Measurements from ENCODE around the gene CDC42EP2.

Gene CDC42EP2

GRCh38 chr11:65304110-65304509 lies 10.6 kb upstream of the CDC42EP2 start:
- Histone ChIP-seq H3K4me1 (ENCODE audit: control insufficient read depth, low read length) (peaks cover 14% of the 10 kb centered on the region), H3K27ac (ENCODE audit: low read depth, low read length) (no peak overlapping the region), H3K4me2 (ENCODE audit: low read length) (no peak overlapping the region), H3K9me2 (replicated peaks; ENCODE audit: control insufficient read depth, low read length) (no peaks in the 10 kb centered on the region), H3K9me3 (ENCODE audit: control insufficient read depth, insufficient read depth, low read length) (no peaks in the 10 kb centered on the region), H3K36me3 (ENCODE audit: control insufficient read depth, low read length) (peaks cover 10% of the 10 kb centered on the region), H4K20me1 (ENCODE audit: control insufficient read depth, insufficient read depth, low read depth, low read length) (no peaks in the 10 kb centered on the region), H3K4me3 (ENCODE audit: low read length) (no peak overlapping the region), H3K79me2 (ENCODE audit: control insufficient read depth, low read length) (no peaks in the 10 kb centered on the region), H3F3A (ENCODE audit: control insufficient read depth, insufficient read depth) (no peaks in the 10 kb centered on the region; the same call in 1 of the 2 replicates), H3K27me3 (ENCODE audit: control insufficient read depth, low read length) (no peaks in the 10 kb centered on the region)
- TF ChIP-seq EZH2phosphoT487 (IDR thresholded peaks at IDR 0.05; ENCODE audit: borderline replicate concordance, low read length) (no peak), CTCF (IDR thresholded peaks at IDR 0.05; ENCODE audit: low read depth, low read length, poor library complexity, severe bottlenecking) (no peak)

- Histone ChIP-seq H3K4me2 (ENCODE audit: low read length) (no peak overlapping the region), H3K4me1 (ENCODE audit: control insufficient read depth, low read length) (peaks cover 15% of the 10 kb centered on the region), H4K20me1 (ENCODE audit: control insufficient read depth, insufficient read depth, low read depth, low read length) (no peaks in the 10 kb centered on the region), H3K9me3 (ENCODE audit: control insufficient read depth, insufficient read depth, low read length) (no peaks in the 10 kb centered on the region), H3K4me3 (ENCODE audit: low read length) (no peak overlapping the region), H3F3A (ENCODE audit: control insufficient read depth, insufficient read depth) (no peaks in the 10 kb centered on the region; the same call in 1 of the 2 replicates), H3K79me2 (ENCODE audit: control insufficient read depth, low read length) (no peaks in the 10 kb centered on the region), H3K36me3 (ENCODE audit: control insufficient read depth, low read length) (peaks cover 5% of the 10 kb centered on the region), H3K9me2 (replicated peaks; ENCODE audit: control insufficient read depth, low read length) (no peaks in the 10 kb centered on the region), H3K27me3 (ENCODE audit: control insufficient read depth, low read length) (no peaks in the 10 kb centered on the region), H3K27ac (ENCODE audit: low read depth, low read length) (no peak overlapping the region)
- TF ChIP-seq EZH2phosphoT487 (IDR thresholded peaks at IDR 0.05; ENCODE audit: borderline replicate concordance, low read length) (no peak), CTCF (IDR thresholded peaks at IDR 0.05; ENCODE audit: low read depth, low read length, poor library complexity, severe bottlenecking) (no peak)
Measured at GRCh38 chr11:65304613-65305012, 10.1 kb upstream of the CDC42EP2 start.

GRCh38 chr11:65305501-65306268 lies 9.0 kb upstream of the CDC42EP2 start:
- no peak overlapping the region for H3K4me3 ChIP-seq (ENCODE audit: low read length)

More at GRCh38 chr11:65305501-65306268, 9.0 kb upstream of the CDC42EP2 start:
- Histone ChIP-seq H3K4me1 (ENCODE audit: control insufficient read depth, low read length) (peaks cover 15% of the 10 kb centered on the region), H3K4me2 (ENCODE audit: low read length) (no peak overlapping the region), H4K20me1 (ENCODE audit: control insufficient read depth, insufficient read depth, low read depth, low read length) (no peaks in the 10 kb centered on the region), H3K9me2 (replicated peaks; ENCODE audit: control insufficient read depth, low read length) (no peaks in the 10 kb centered on the region), H3K36me3 (ENCODE audit: control insufficient read depth, low read length) (peaks cover 5% of the 10 kb centered on the region), H3K27ac (ENCODE audit: low read depth, low read length) (no peak overlapping the region), H3K9me3 (ENCODE audit: control insufficient read depth, insufficient read depth, low read length) (no peaks in the 10 kb centered on the region), H3K79me2 (ENCODE audit: control insufficient read depth, low read length) (no peaks in the 10 kb centered on the region), H3K27me3 (ENCODE audit: control insufficient read depth, low read length) (no peaks in the 10 kb centered on the region), H3F3A (ENCODE audit: control insufficient read depth, insufficient read depth) (no peaks in the 10 kb centered on the region; the same call in 1 of the 2 replicates)
- TF ChIP-seq EZH2phosphoT487 (IDR thresholded peaks at IDR 0.05; ENCODE audit: borderline replicate concordance, low read length) (no peak), CTCF (IDR thresholded peaks at IDR 0.05; ENCODE audit: low read depth, low read length, poor library complexity, severe bottlenecking) (no peak)

Data from DOHH2 (cell line).